ENCODE data around the gene IL4I1. TPM values are rescaled to one million over a fixed set of nuclear protein-coding genes. Genes with fewer than 3 reads are reported as not detected.
A peak's percentile ranks its signal among the peaks of the same experiment; 100 is the strongest.

Gene IL4I1
- total RNA-seq, 1 experiment from 2014 or later: 0.61 TPM

DNA sequence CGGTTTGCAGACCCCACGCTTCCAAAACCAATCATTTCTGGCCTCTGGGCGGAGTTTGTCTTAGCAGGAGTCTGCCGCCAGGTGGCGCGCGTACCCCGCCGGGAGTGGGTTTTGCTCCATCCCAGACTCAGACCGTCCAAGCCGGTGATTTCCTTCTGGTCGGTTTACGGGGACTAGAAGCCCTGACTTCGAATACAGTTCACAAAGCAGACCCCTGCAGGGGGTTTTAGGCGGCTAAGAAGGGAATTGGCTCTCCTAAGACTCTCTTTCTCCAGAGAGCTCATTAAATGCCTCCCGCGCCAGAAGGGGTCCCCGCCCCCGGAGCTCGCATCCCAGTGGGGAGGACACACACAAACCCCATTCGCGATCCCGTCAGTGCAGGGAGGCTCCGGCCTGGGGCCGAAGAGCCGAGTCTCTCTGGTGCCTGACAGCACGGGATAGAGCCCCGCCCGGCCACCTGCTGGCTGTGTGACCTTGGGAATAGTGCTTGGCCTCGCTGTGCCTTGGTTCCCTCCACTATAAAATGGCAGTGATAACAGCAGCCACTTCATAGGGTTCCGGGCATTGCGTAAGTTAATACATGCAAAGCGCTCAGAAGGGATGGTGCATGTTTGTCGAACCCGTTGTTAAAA lies 41.2 kb upstream of the IL4I1 start:
- no peak overlapping the region for H4K8ac ChIP-seq (replicated peaks; ENCODE audit: insufficient read length, low read depth, low read length)
- H3K27ac ChIP-seq (ENCODE audit: insufficient read length, low read depth, low read length): no peak overlapping the region
- no peak overlapping the region for H3K4me2 ChIP-seq (ENCODE audit: insufficient read depth, insufficient read length, low read length)
- H3K9ac ChIP-seq (ENCODE audit: extremely low read depth, insufficient read length, low read length): no peak overlapping the region
- H3K14ac ChIP-seq (ENCODE audit: insufficient read depth, low read length): no peak overlapping the region
- no peak overlapping the region for H3K56ac ChIP-seq (ENCODE audit: insufficient read length, low read depth, low read length)
- H3K27me3 Mint-ChIP-seq (ENCODE audit: low read depth): peaks cover 10% of the 10 kb centered on the region
- no peaks in the 10 kb centered on the region for H3K23me2 ChIP-seq (ENCODE audit: insufficient read length, low read depth, low read length, poor library complexity, severe bottlenecking)
- H2BK5ac ChIP-seq (ENCODE audit: insufficient read length, low read length): no peak overlapping the region
- H2BK12ac ChIP-seq (ENCODE audit: insufficient read length, low read depth, low read length): no peak overlapping the region
- no peak overlapping the region for H2BK15ac ChIP-seq (ENCODE audit: low read depth, low read length)
- H2BK120ac ChIP-seq (ENCODE audit: low read depth, low read length, poor library complexity, severe bottlenecking): no peak overlapping the region
- peak; percentile 84 for DNase-seq
- peaks cover 0 to 6% of the 10 kb centered on the region in 2 experiments; a peak in 2 of 4 replicates for H3K4me1 Mint-ChIP-seq
- peak overlapping the region; percentile 7 to 65; a peak in 3 of 5 replicates for H3K4me3 Mint-ChIP-seq
- no peak overlapping the region for H3K27ac Mint-ChIP-seq
- no peaks in the 10 kb centered on the region for H3K4me1 ChIP-seq (ENCODE audit: insufficient read depth, low read length)
- H4K91ac ChIP-seq (ENCODE audit: insufficient read length, low read depth, low read length): no peak overlapping the region
- H3K79me1 ChIP-seq (ENCODE audit: insufficient read depth, low read depth, low read length, poor library complexity, severe bottlenecking): no peaks in the 10 kb centered on the region
- H2BK20ac ChIP-seq (ENCODE audit: low read depth, low read length, poor library complexity, severe bottlenecking): no peak overlapping the region
- no peak overlapping the region for H2AK5ac ChIP-seq (ENCODE audit: insufficient read length, low read length)
- no peaks in the 10 kb centered on the region for H3K79me2 ChIP-seq (ENCODE audit: insufficient read depth, low read length)
- H2AFZ ChIP-seq (ENCODE audit: low read length): no peak overlapping the region
- no peaks in the 10 kb centered on the region for H3K27me3 ChIP-seq (ENCODE audit: insufficient read depth, low read length)
- H3K36me3 Mint-ChIP-seq (ENCODE audit: insufficient read depth in 1 of 3, low read depth in 3 of 3): peaks cover 4 to 6% (median 6%) of the 10 kb centered on the region in 3 experiments; a peak in 5 of 7 replicates
- peak; percentile 98 for TF ChIP-seq CTCF (conservative IDR thresholded peaks at IDR 0.05)
- no peak overlapping the region for H3K18ac ChIP-seq (ENCODE audit: insufficient read length, low read depth, low read length)
- H3K9me3 ChIP-seq (ENCODE audit: control insufficient read depth, low read depth, low read length): no peaks in the 10 kb centered on the region
- H3T11ph ChIP-seq (ENCODE audit: low read length): no peak overlapping the region
- H4K20me1 ChIP-seq (ENCODE audit: control insufficient read depth, insufficient read depth, insufficient read length): no peaks in the 10 kb centered on the region
- no CpG with 5 or more reads among the region's 35 CpGs for WGBS (ENCODE audit: extremely low coverage, insufficient read length, low lambda C conversion rate)
- no peaks in the 10 kb centered on the region for H3K9me3 Mint-ChIP-seq
- no peak overlapping the region for H3K4ac ChIP-seq (ENCODE audit: low read depth, low read length)
- H4K5ac ChIP-seq (ENCODE audit: insufficient read length, low read depth, low read length): no peak overlapping the region
- H3K23ac ChIP-seq (ENCODE audit: insufficient read length, low read depth, low read length): no peak overlapping the region

Data from H9 (cell line).